G401.6 (cell line): ENCODE measurements around the gene KRTAP13-2.

Experiments used
- FAIRE-seq: peaks from 2 replicates; lab custom pipeline; 2012; peaks lifted over from hg19 to GRCh38; lab: Jason Lieb, UNC

KRTAP13-2 gene

GRCh38 chr21:30372139-30372770 is at the start of gene KRTAP13-2:
TSS of gene KRTAP13-2 (minus strand) at chr21:30372271. CDS start at chr21:30372213, 58 bp downstream.
- no peak for FAIRE-seq

GRCh38 chr21:30415993-30416392 is 43.9 kb upstream of the KRTAP13-2 start:
- FAIRE-seq = no peak

- FAIRE-seq = no peak
Observed at GRCh38 chr21:30408782-30409494, 36.9 kb upstream of the KRTAP13-2 start.

- FAIRE-seq = no peak
Observed at GRCh38 chr21:30395731-30396130, 23.7 kb upstream of the KRTAP13-2 start, which contains the start of gene KRTAP13-1. TSS of gene KRTAP13-1 (plus strand) at chr21:30396031. CDS start at chr21:30396087, 56 bp downstream.

- no peak for FAIRE-seq
Observed at GRCh38 chr21:30391492-30392025, 19.5 kb upstream of the KRTAP13-2 start.

GRCh38 chr21:30382201-30382600 is 10.1 kb upstream of the KRTAP13-2 start:
- no peak for FAIRE-seq

GRCh38 chr21:30355906-30356305 is 16.2 kb downstream of the KRTAP13-2 start:
- FAIRE-seq = no peak

- FAIRE-seq = no peak
Observed at GRCh38 chr21:30354308-30355005, 17.6 kb downstream of the KRTAP13-2 start.

- no peak for FAIRE-seq
Observed at GRCh38 chr21:30351534-30351933, 20.5 kb downstream of the KRTAP13-2 start.

GRCh38 chr21:30349572-30349971 is 22.5 kb downstream of the KRTAP13-2 start:
- FAIRE-seq = no peak

- no peak for FAIRE-seq
Observed at GRCh38 chr21:30348506-30348905, 23.6 kb downstream of the KRTAP13-2 start, which contains the start of gene KRTAP23-1. TSS of gene KRTAP23-1 (minus strand) at chr21:30348606. CDS start at chr21:30348606, 0 bp downstream.

GRCh38 chr21:30345014-30345413 is 27.1 kb downstream of the KRTAP13-2 start:
- no peak for FAIRE-seq

GRCh38 chr21:30340714-30341573 is 31.1 kb downstream of the KRTAP13-2 start:
- no peak for FAIRE-seq

- no peak for FAIRE-seq
Observed at GRCh38 chr21:30338717-30339116, 33.4 kb downstream of the KRTAP13-2 start.

GRCh38 chr21:30337772-30338171 is 34.3 kb downstream of the KRTAP13-2 start:
- FAIRE-seq = no peak

- no peak for FAIRE-seq
Observed at GRCh38 chr21:30337276-30337744, 34.8 kb downstream of the KRTAP13-2 start, which contains the start of gene KRTAP27-1. TSS of gene KRTAP27-1 (minus strand) at chr21:30337694. CDS start at chr21:30337668, 26 bp downstream.

- FAIRE-seq = no peak
Observed at GRCh38 chr21:30336596-30336995, 35.5 kb downstream of the KRTAP13-2 start.

GRCh38 chr21:30333736-30334135 is 38.3 kb downstream of the KRTAP13-2 start:
- no peak for FAIRE-seq

- no peak for FAIRE-seq
Observed at GRCh38 chr21:30332681-30333080, 39.4 kb downstream of the KRTAP13-2 start.

- no peak for FAIRE-seq
Observed at GRCh38 chr21:30329203-30329875, 42.7 kb downstream of the KRTAP13-2 start.

- FAIRE-seq = no peak
Observed at GRCh38 chr21:30326390-30326789, 45.7 kb downstream of the KRTAP13-2 start.
